ENCODE data around the gene BNC1. TPM values are rescaled to one million over a fixed set of nuclear protein-coding genes. Genes with fewer than 3 reads are reported as not detected.

Gene BNC1
- total RNA-seq, 4 donors from 2014 or later = 0.11 to 0.83 (median 0.19) TPM; not detected in 1

GRCh38 chr15:83308671-83309070 is 24.2 kb upstream of the BNC1 start:
- H3K4me3 ChIP-seq = no peak overlapping the region

GRCh38 chr15:83306561-83306960 is 22.1 kb upstream of the BNC1 start:
- intact Hi-C loops (cut with DNase I) = no loop called here
- peaks cover 0 to 6% (median 2%) of the 10 kb centered on the region in 4 donors for H3K4me1 ChIP-seq
- peaks cover 0 to 47% (median 5%) of the 10 kb centered on the region in 4 donors for H3K27me3 ChIP-seq
- peak; percentile 42 for DNase-seq (ENCODE audit: extremely low spot score)
- no peaks in the 10 kb centered on the region for H3K36me3 ChIP-seq
- H3K27ac ChIP-seq (replicated peaks in 1 of 4) = no peak overlapping the region
- 70% methylated on average over 3 of the region's 3 CpGs for WGBS
- TF ChIP-seq POLR2A (IDR thresholded peaks at IDR 0.05; ENCODE audit: low read depth) (no peak), POLR2AphosphoS5 (IDR thresholded peaks at IDR 0.05) (no peak), CTCF (IDR thresholded peaks at IDR 0.05) (no peak), EP300 (IDR thresholded peaks at IDR 0.05) (no peak)
- H3K4me3 ChIP-seq = no peak overlapping the region
- no peaks in the 10 kb centered on the region for H3K9me3 ChIP-seq

More at GRCh38 chr15:83308671-83309070, 24.2 kb upstream of the BNC1 start:
- H3K27me3 ChIP-seq = peaks cover 0 to 33% (median 5%) of the 10 kb centered on the region in 4 donors
- no peak overlapping the region for H3K27ac ChIP-seq (replicated peaks in 1 of 4)
- no peaks in the 10 kb centered on the region for H3K36me3 ChIP-seq
- no peaks in the 10 kb centered on the region for H3K9me3 ChIP-seq
- DNase-seq (ENCODE audit: extremely low spot score) = peak; percentile 37
- TF ChIP-seq CTCF (IDR thresholded peaks at IDR 0.05) = no peak
- TF ChIP-seq POLR2AphosphoS5 (IDR thresholded peaks at IDR 0.05) = no peak
- TF ChIP-seq EP300 (IDR thresholded peaks at IDR 0.05) = no peak
- no peak for TF ChIP-seq POLR2A (IDR thresholded peaks at IDR 0.05; ENCODE audit: low read depth)
- intact Hi-C loops (cut with DNase I) = no loop called here
- peaks cover 0 to 6% (median 2%) of the 10 kb centered on the region in 4 donors for H3K4me1 ChIP-seq
- WGBS = 78% methylated on average over 5 of the region's 5 CpGs

- Histone ChIP-seq H3K27me3 (peaks cover 0 to 49% (median 5%) of the 10 kb centered on the region in 4 donors), H3K36me3 (no peaks in the 10 kb centered on the region), H3K9me3 (peaks cover 0 to 4% (median 0%) of the 10 kb centered on the region in 4 donors), H3K4me3 (no peak overlapping the region), H3K4me1 (peaks cover 0 to 4% (median 1%) of the 10 kb centered on the region in 4 donors), H3K27ac (replicated peaks in 1 of 4) (no peak overlapping the region)
- 26% methylated on average over 10 of the region's 11 CpGs for WGBS
- intact Hi-C loops (cut with DNase I) = no loop called here
- peak; percentile 86 for DNase-seq (ENCODE audit: extremely low spot score)
- TF ChIP-seq POLR2AphosphoS5 (IDR thresholded peaks at IDR 0.05) (no peak), POLR2A (IDR thresholded peaks at IDR 0.05; ENCODE audit: low read depth) (no peak), EP300 (IDR thresholded peaks at IDR 0.05) (no peak), CTCF (IDR thresholded peaks at IDR 0.05) (no peak)
These were observed 21.3 kb upstream of the BNC1 start for GRCh38 chr15:83305704-83306291.

GRCh38 chr15:83304861-83305703 is 20.6 kb upstream of the BNC1 start:
- H3K9me3 ChIP-seq = peaks cover 0 to 5% (median 0%) of the 10 kb centered on the region in 4 donors
- H3K4me3 ChIP-seq = no peak overlapping the region
- TF ChIP-seq POLR2AphosphoS5 (IDR thresholded peaks at IDR 0.05) (no peak), EP300 (IDR thresholded peaks at IDR 0.05) (no peak)
- no peak overlapping the region for H3K27ac ChIP-seq (replicated peaks in 1 of 4)
- no peaks in the 10 kb centered on the region for H3K36me3 ChIP-seq
- H3K4me1 ChIP-seq = peaks cover 0 to 4% (median 0%) of the 10 kb centered on the region in 4 donors
- intact Hi-C loops (cut with DNase I) = no loop called here
- H3K27me3 ChIP-seq = peaks cover 0 to 53% (median 5%) of the 10 kb centered on the region in 4 donors
- WGBS = 70% methylated on average over 10 of the region's 10 CpGs
- peak; percentile 87 for DNase-seq (ENCODE audit: extremely low spot score)

- peaks cover 0 to 4% (median 0%) of the 10 kb centered on the region in 4 donors for H3K4me1 ChIP-seq
- peak; percentile 60 for DNase-seq (ENCODE audit: extremely low spot score)
- H3K36me3 ChIP-seq = no peaks in the 10 kb centered on the region
- WGBS = 80% methylated on average over 3 of the region's 3 CpGs
- no peak overlapping the region for H3K27ac ChIP-seq (replicated peaks in 1 of 4)
- intact Hi-C loops (cut with DNase I) = no loop called here
- no peak for TF ChIP-seq POLR2AphosphoS5 (IDR thresholded peaks at IDR 0.05)
- TF ChIP-seq CTCF (IDR thresholded peaks at IDR 0.05) = no peak
- TF ChIP-seq POLR2A (IDR thresholded peaks at IDR 0.05; ENCODE audit: low read depth) = no peak
- TF ChIP-seq EP300 (IDR thresholded peaks at IDR 0.05) = no peak
- H3K9me3 ChIP-seq = peaks cover 0 to 5% (median 0%) of the 10 kb centered on the region in 4 donors
- no peak overlapping the region for H3K4me3 ChIP-seq
- H3K27me3 ChIP-seq = peaks cover 0 to 47% (median 5%) of the 10 kb centered on the region in 4 donors
These were observed 19.1 kb upstream of the BNC1 start for GRCh38 chr15:83303535-83303934.

Data from esophagus muscularis mucosa (tissue), 4 donors.